Measurements from ENCODE around the gene PDSS2. TPM values are rescaled to one million over a fixed set of nuclear protein-coding genes. Genes with fewer than 3 reads are reported as not detected.

The PDSS2 gene
- total RNA-seq, 1 donor from 2014 or later = 10.7 TPM

GRCh38 chr6:107342144-107342543 lies 117.2 kb downstream of the PDSS2 start:
- no peaks in the 10 kb centered on the region for H3K36me3 Mint-ChIP-seq
- H3K27ac Mint-ChIP-seq = no peak overlapping the region
- no peak for TF ChIP-seq CTCF (IDR thresholded peaks at IDR 0.05; ENCODE audit: unreplicated experiment)
- H3K9me3 Mint-ChIP-seq = no peaks in the 10 kb centered on the region
- no peaks in the 10 kb centered on the region for H3K27me3 Mint-ChIP-seq (ENCODE audit: low read depth)
- no peak overlapping the region for H3K4me3 Mint-ChIP-seq
- H3K4me1 Mint-ChIP-seq = peaks cover 5% of the 10 kb centered on the region
- no peak for DNase-seq (ENCODE audit: low spot score in 2 of 2, unreplicated experiment in 2 of 2)

GRCh38 chr6:107340881-107341280 lies 118.5 kb downstream of the PDSS2 start:
- Mint-ChIP-seq H3K9me3 (no peaks in the 10 kb centered on the region), H3K27me3 (ENCODE audit: low read depth) (no peaks in the 10 kb centered on the region), H3K27ac (no peak overlapping the region), H3K4me1 (peaks cover 5% of the 10 kb centered on the region), H3K36me3 (no peaks in the 10 kb centered on the region), H3K4me3 (no peak overlapping the region)
- no peak for DNase-seq (ENCODE audit: low spot score in 2 of 2, unreplicated experiment in 2 of 2)
- no peak for TF ChIP-seq CTCF (IDR thresholded peaks at IDR 0.05; ENCODE audit: unreplicated experiment)

- DNase-seq (ENCODE audit: low spot score in 2 of 2, unreplicated experiment in 2 of 2) = no peak
- no peaks in the 10 kb centered on the region for H3K4me1 Mint-ChIP-seq
- no peak overlapping the region for H3K4me3 Mint-ChIP-seq
- H3K9me3 Mint-ChIP-seq = no peaks in the 10 kb centered on the region
- no peak for TF ChIP-seq CTCF (IDR thresholded peaks at IDR 0.05; ENCODE audit: unreplicated experiment)
- no peak overlapping the region for H3K27ac Mint-ChIP-seq
- H3K36me3 Mint-ChIP-seq = no peaks in the 10 kb centered on the region
- H3K27me3 Mint-ChIP-seq (ENCODE audit: low read depth) = no peaks in the 10 kb centered on the region
These were observed 122.1 kb downstream of the PDSS2 start for GRCh38 chr6:107337191-107337741.

- Mint-ChIP-seq H3K9me3 (no peaks in the 10 kb centered on the region), H3K4me1 (no peaks in the 10 kb centered on the region), H3K27ac (no peak overlapping the region), H3K4me3 (no peak overlapping the region), H3K36me3 (no peaks in the 10 kb centered on the region), H3K27me3 (ENCODE audit: low read depth) (no peaks in the 10 kb centered on the region)
- no peak for DNase-seq (ENCODE audit: low spot score in 2 of 2, unreplicated experiment in 2 of 2)
- no peak for TF ChIP-seq CTCF (IDR thresholded peaks at IDR 0.05; ENCODE audit: unreplicated experiment)
These were observed 125.3 kb downstream of the PDSS2 start for GRCh38 chr6:107334026-107334425.

- H3K4me1 Mint-ChIP-seq = no peaks in the 10 kb centered on the region
- no peak for TF ChIP-seq CTCF (IDR thresholded peaks at IDR 0.05; ENCODE audit: unreplicated experiment)
- no peaks in the 10 kb centered on the region for H3K36me3 Mint-ChIP-seq
- DNase-seq (ENCODE audit: low spot score in 2 of 2, unreplicated experiment in 2 of 2) = no peak
- H3K4me3 Mint-ChIP-seq = no peak overlapping the region
- H3K9me3 Mint-ChIP-seq = no peaks in the 10 kb centered on the region
- no peaks in the 10 kb centered on the region for H3K27me3 Mint-ChIP-seq (ENCODE audit: low read depth)
- no peak overlapping the region for H3K27ac Mint-ChIP-seq
These were observed 125.9 kb downstream of the PDSS2 start for GRCh38 chr6:107333491-107333890.
